Peyer's patch (tissue), 4 donors: ENCODE data around the gene CHML.

ENCODE experiments used
- CTCF ChIP-seq, 6 experiments: fragments of 450-650 bp in 4 of 6; fragments of 200-600 bp in 2 of 6; sonication (generic) in 1 of 6; IDR thresholded peaks; one replicate each; pipeline ENCODE4 v1.5.1; 2017 to 2019; ENCODE audit warnings: antibody characterized with exemption in 6 of 6, mild to moderate bottlenecking in 3 of 6, moderate library complexity in 1 of 6
- POLR2A ChIP-seq, 2 donors: fragments of 450-650 bp; IDR thresholded peaks; one replicate each; pipeline ENCODE4 v1.5.1; 2017; ENCODE audit warnings: antibody characterized with exemption in 2 of 2, mild to moderate bottlenecking in 2 of 2, moderate library complexity in 2 of 2

- TF ChIP-seq CTCF (IDR thresholded peaks at IDR 0.05), result no peak
- TF ChIP-seq POLR2A (IDR thresholded peaks at IDR 0.05), result no peak
Observed at GRCh38 chr1:241652012-241652411, 11.8 kb upstream of the CHML start, which contains the start of gene WDR64.
